GM12872 (cell line): ENCODE data around the gene SIGLEC14.

Source experiments
- TF ChIP-seq, protein P1 (sequence below): IDR thresholded peaks from 3 replicates; pipeline ENCODE4 v1.5.1; 2011; ENCODE audit warnings: low read depth, mild to moderate bottlenecking, low read length, moderate library complexity; ENCODE audit not compliant: insufficient read depth

SIGLEC14 gene

DNA sequence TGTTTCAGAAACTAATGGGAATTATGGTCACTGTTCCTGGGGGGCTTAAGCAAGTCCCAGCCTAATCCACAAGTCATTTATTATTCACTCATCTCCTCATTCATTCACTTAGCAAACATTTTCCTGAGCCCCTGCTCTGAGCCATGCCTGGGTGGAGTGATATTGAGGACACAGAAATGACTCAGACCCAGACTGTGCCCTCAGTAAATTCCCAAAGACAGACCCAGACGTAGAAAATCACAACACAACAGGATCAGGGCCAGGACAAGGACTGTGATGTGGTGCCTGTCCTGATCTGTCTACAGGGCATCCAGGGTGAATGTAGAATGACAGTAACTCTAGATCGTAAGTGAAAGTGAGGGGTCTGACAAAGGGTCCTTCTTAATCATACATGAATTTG, 39.5 kb upstream of the SIGLEC14 start:
- TF ChIP-seq, protein P1, sequence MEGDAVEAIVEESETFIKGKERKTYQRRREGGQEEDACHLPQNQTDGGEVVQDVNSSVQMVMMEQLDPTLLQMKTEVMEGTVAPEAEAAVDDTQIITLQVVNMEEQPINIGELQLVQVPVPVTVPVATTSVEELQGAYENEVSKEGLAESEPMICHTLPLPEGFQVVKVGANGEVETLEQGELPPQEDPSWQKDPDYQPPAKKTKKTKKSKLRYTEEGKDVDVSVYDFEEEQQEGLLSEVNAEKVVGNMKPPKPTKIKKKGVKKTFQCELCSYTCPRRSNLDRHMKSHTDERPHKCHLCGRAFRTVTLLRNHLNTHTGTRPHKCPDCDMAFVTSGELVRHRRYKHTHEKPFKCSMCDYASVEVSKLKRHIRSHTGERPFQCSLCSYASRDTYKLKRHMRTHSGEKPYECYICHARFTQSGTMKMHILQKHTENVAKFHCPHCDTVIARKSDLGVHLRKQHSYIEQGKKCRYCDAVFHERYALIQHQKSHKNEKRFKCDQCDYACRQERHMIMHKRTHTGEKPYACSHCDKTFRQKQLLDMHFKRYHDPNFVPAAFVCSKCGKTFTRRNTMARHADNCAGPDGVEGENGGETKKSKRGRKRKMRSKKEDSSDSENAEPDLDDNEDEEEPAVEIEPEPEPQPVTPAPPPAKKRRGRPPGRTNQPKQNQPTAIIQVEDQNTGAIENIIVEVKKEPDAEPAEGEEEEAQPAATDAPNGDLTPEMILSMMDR: no peak

DNA sequence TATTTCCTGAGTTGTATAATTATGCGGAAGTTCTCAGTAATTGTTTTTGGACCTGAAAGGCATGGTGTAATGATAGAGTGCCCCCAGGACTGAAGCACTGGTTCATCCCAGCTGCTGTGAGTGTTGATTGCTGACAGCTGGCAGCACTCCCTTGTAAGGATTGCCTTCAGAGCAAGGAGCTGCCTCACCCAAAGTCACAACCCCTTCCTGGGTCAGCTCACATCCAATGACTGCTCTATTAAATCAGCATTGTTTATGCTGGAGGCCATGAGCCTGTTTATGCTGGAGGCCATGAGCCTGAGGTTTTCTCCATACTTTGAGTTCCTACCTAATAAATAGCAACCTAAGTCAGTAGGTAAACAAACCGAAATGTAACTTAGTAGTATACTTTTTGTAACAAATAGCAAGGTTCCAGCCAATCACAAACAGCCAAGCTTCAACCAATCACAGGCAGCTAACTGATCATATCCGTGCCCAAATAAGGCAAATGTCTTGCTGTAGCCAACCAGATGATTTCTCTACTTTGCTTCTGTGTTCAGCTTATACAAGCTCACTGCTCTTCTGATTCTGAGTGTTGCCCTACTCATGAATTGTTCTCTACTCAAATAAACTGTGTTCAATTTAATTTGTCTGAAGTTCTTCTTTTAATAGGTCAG, 34.8 kb upstream of the SIGLEC14 start:
- TF ChIP-seq, protein P1: no peak

DNA sequence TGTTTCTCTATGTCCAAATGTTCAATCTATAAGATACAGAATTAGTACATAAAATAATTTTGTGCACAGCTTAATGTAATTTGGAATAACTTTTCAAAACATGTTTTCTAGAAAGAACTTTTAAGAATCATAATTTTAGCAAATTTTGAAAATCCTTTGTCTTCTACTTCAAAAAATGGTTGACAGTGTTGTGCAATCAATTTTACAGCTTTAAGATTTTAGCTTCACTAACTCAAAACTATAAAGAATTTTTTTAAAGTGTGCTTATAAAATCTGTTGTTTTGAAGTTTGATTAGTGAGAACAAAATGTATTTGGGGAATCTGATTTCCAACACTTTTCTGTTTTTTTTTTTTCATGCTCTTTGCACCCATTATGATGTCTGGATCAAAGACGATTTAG, 33.8 kb upstream of the SIGLEC14 start:
- TF ChIP-seq, protein P1: no peak

DNA sequence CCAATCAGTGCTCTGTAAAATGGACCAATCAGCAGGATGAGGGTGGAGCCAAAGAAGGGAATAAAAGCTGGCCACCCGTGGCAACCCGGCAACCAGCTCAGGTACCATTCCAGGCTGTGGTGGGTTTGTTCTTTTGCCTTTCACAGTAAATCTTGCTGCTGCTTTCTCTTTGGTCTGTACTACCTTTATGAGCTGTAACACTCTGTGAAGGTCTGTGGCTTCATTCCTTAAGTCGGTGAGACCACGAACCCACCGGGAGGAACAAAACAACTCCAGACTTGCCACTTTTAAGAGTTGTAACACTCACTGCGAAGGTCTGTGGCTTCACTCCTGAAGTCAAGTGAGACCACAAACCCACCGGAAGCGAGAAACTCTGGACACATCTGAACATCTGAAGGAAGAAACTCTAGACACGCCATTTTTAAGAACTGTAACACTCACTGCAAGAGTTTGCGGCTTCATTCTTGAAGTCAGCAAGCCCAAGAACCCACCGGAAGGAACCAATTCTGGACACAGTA, 30.0 kb upstream of the SIGLEC14 start:
- TF ChIP-seq, protein P1: no peak

DNA sequence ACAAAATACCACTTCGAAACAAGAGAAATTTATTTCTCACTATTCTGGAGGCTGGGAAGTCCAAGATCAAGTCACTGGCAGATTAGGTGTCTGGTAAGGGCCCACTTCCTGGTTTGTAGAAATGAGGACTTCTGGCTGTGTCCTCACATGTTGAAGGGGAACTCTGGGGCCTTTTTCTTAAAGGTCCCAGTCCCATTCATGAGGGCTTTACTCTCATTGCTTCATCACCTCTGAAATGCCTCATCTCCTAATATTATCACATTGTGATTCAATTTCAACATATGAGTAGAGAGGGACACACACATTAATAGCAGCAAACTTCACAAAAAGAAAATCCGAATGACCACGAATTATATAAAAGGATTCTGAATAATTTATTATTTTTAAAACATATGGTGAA, 21.6 kb upstream of the SIGLEC14 start:
- TF ChIP-seq, protein P1: no peak

DNA sequence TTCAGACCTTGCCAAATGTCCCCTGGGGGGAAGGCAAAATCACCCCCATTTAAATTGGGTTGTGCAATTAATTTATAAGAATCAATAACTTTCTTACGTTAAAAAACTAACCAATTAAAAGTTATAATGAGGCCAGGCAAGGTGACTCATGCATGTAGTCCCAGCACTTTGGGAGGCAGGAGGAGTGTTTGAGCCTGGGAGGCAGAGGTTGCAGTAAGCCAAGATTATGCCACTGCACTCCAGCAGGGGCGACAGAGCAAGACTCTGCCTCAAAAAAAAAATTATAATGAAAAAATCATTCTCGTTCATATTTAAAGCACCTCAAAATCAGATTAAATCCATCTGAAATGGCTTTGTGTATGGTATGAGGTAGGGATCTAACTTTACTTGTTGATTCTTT, 18.4 kb upstream of the SIGLEC14 start:
- TF ChIP-seq, protein P1: no peak

DNA sequence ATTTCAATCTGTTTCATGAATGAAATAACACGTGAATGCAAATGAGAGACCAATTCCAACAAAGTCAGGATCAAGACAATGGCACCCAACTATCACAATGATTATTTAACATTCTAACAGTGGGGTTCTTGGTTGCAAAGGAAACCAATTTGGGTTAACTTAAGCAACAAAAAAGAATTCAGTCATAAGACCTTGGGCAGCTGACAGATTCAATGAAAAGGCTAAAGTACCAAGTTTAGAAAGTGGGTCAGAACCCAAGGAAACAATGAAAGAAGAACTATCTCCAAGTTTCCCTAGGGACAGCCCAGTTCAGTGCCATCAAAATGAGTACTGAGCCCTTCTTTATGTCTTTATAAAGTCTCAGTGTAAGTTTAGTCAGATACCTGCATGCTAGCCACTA, 17.5 kb upstream of the SIGLEC14 start:
- TF ChIP-seq, protein P1: no peak
